Measurements from ENCODE around the gene TTC39C. TPM values are rescaled to one million over a fixed set of nuclear protein-coding genes. Genes with fewer than 3 reads are reported as not detected.

The TTC39C gene
- total and polyA plus RNA-seq, 10 donors: 15.4 to 52.3 (median 29.3) TPM

DNA sequence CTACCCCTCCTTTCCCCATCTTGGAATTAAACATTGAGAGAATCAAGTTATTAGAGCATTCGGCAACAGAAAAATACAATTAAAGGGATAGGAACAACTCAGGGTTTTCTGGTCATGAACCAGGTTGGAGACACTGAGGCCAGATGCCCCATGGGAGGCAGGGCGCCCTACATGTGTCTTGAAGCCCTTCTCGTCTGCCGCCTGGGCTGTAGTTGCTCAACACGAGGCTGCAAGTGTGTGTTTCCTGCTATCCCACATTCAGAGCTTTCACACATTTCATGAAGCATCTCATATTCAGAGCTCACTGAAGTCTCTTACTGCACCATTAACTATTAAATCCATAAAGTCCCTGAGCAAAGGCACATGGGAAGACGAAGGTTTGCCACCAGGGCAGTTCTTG, 28.8 kb downstream of the TTC39C start:
- Histone ChIP-seq H3K4me1 (peaks cover 0 to 85% (median 30%) of the 10 kb centered on the region in 6 donors), H3K27me3 (replicated peaks in 1 of 7) (no peaks in the 10 kb centered on the region), H3K27ac (no peak overlapping the region), H3K36me3 (peaks cover 0 to under 1% (median 0%) of the 10 kb centered on the region in 6 donors), H3K9me3 (no peaks in the 10 kb centered on the region), H3K4me3 (no peak overlapping the region)
- 51 to 85% (median 64%) methylated on average over 6 of the region's 6 CpGs for WGBS, 5 donors
- intact Hi-C loops (cut with DNase I; ENCODE audit: low total_unique reads): no loop called here
- no peak for DNase-seq
- TF ChIP-seq POLR2AphosphoS5 (IDR thresholded peaks at IDR 0.05): no peak
- no peak for TF ChIP-seq CTCF (IDR thresholded peaks at IDR 0.05 in 8 of 11, conservative IDR thresholded peaks at IDR 0.05 in 3 of 11)
- no peak for TF ChIP-seq POLR2A (IDR thresholded peaks at IDR 0.05)

DNA sequence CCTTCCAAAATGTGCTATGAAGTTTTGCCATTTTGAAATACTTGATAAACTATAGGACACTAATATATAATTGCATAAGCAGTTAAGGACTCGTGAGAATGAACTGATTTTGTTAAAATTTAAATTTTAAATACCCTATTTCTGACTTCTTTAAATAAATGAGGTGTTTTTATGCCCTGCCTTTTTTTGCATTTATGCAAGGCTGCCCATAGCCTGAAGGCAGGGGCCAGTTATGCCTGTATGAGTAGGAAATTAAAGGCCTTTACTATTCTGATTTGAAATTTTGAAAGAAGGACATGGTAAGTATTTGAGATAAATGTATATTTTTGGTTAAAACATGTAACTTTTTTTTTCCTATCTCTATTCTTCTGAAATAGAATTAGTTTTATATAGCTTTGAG, 33.7 kb downstream of the TTC39C start:
- Histone ChIP-seq H3K4me1 (peaks cover 0 to 78% (median 20%) of the 10 kb centered on the region in 6 donors), H3K4me3 (no peak overlapping the region), H3K27me3 (replicated peaks in 1 of 7) (no peaks in the 10 kb centered on the region), H3K36me3 (no peaks in the 10 kb centered on the region), H3K9me3 (no peaks in the 10 kb centered on the region), H3K27ac (no peak overlapping the region)
- TF ChIP-seq CTCF (IDR thresholded peaks at IDR 0.05 in 8 of 11, conservative IDR thresholded peaks at IDR 0.05 in 3 of 11) (no peak), POLR2A (IDR thresholded peaks at IDR 0.05) (no peak)
- 76 to 92% (median 82%) methylated on average over 1 of the region's 1 CpG for WGBS, 5 donors
- intact Hi-C loops (cut with DNase I; ENCODE audit: low total_unique reads): no loop called here
- DNase-seq: no peak

DNA sequence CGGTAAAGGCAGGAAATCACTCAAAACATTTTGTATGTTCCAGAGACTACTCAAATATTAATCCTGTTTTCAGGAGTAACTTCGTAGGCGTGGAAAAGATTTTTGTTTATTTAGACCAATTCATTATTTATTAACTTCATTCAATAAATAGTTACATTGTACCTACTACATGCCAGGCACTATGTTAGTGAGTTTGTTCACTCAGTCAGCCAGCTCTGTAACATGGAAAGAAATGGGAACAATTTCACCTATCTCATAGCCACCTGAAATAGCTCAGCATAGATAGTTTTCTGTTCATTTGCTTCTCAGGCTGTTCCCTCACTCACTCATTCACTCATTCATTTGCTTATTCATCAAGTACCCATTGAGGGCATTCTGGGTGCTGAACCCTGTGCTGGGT, 34.6 kb downstream of the TTC39C start:
- H3K27ac ChIP-seq: no peak overlapping the region
- TF ChIP-seq CTCF (IDR thresholded peaks at IDR 0.05 in 8 of 11, conservative IDR thresholded peaks at IDR 0.05 in 3 of 11): no peak
- TF ChIP-seq POLR2A (IDR thresholded peaks at IDR 0.05): no peak
- TF ChIP-seq POLR2AphosphoS5 (IDR thresholded peaks at IDR 0.05): no peak
- H3K9me3 ChIP-seq: no peaks in the 10 kb centered on the region
- H3K36me3 ChIP-seq: no peaks in the 10 kb centered on the region
- intact Hi-C loops (cut with DNase I; ENCODE audit: low total_unique reads): no loop called here
- no peak overlapping the region for H3K4me3 ChIP-seq
- peaks cover 0 to 78% (median 24%) of the 10 kb centered on the region in 6 donors for H3K4me1 ChIP-seq
- 88 to 94% (median 93%) methylated on average over 3 of the region's 3 CpGs for WGBS, 5 donors
- H3K27me3 ChIP-seq (replicated peaks in 1 of 7): no peaks in the 10 kb centered on the region
- DNase-seq: no peak

DNA sequence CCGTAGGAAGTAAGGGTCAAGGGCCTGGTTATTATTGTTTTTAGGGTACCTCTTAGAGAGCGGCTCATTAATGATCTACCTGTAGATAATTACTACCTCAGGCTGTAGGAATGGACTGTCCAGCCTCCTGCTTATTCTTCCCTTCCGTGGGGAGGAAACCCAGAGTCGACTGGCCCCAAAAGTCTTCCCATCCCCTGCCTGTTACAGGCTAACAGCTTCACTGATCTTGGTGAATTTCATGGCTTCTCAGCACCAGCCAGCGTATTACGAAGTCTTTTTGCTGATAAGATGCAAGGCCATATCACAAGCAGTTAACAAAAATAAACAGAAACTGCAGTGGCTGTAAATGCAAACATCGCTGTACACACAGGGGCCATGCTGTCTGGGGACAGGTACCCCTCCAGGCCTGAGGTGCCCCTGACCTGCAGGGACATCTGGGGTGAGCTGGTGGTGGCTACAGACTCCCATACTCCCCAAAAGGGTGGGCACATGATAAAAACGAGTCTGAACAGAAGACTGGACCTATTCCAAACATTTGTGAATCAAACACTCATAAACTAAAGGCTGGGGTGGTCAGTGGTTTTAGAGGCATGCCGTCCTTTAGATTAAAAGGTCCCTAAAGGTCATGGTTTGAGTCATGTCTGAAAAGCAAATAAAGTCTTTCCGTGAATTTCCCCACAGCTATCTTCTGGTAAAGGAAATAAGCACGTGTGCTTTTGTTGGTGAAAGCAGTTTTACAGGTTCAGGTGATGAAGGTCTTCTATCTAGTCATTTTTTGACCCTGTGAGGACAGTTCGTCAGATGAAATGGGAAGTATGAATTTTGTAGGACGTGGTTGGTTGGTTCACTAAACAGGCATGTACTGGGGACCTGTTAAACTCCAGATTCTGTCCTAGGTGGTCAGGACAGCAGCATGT, 36.7 kb downstream of the TTC39C start:
- DNase-seq: no peak
- WGBS, 5 donors: 70 to 78% (median 74%) methylated on average over 13 of the region's 13 CpGs
- Histone ChIP-seq H3K27me3 (replicated peaks in 1 of 7) (no peaks in the 10 kb centered on the region), H3K9me3 (no peaks in the 10 kb centered on the region), H3K27ac (no peak overlapping the region), H3K4me1 (peaks cover 9 to 90% (median 40%) of the 10 kb centered on the region in 6 donors), H3K4me3 (no peak overlapping the region), H3K36me3 (no peaks in the 10 kb centered on the region)
- intact Hi-C loops (cut with DNase I; ENCODE audit: low total_unique reads): no loop called here
- TF ChIP-seq CTCF (IDR thresholded peaks at IDR 0.05 in 8 of 11, conservative IDR thresholded peaks at IDR 0.05 in 3 of 11): no peak
- no peak for TF ChIP-seq POLR2AphosphoS5 (IDR thresholded peaks at IDR 0.05)
- no peak for TF ChIP-seq POLR2A (IDR thresholded peaks at IDR 0.05)
